Cardiac muscle cell (in vitro differentiated cells and primary cell): Measurements from ENCODE around the gene TAF1C. TPM values are rescaled to one million over a fixed set of nuclear protein-coding genes. Genes with fewer than 3 reads are reported as not detected.

Experiments used
- DNase-seq, 2 donors: peaks; one replicate each; pipeline versions ENCODE4 v3.0.0 to v3.0.0-alpha.2; 2010 to 2017; ENCODE audit warnings: low read depth in 1 of 2, low spot score in 1 of 2
- H3K27ac ChIP-seq: fragments of 200-600 bp; sonication (generic); 2 replicates; pipeline ENCODE4 v1.5.1; 2016
- H3K27me3 ChIP-seq: fragments of 200-600 bp; sonication (generic); 2 replicates; pipeline ENCODE4 v1.6.0; 2016; ENCODE audit warnings: control low read depth
- H3K36me3 ChIP-seq: fragments of 200-600 bp; sonication (generic); 2 replicates; pipeline ENCODE4 v1.5.1; 2016; ENCODE audit warnings: control low read depth
- H3K4me1 ChIP-seq: fragments of 200-600 bp; sonication (generic); 2 replicates; pipeline ENCODE4 v1.8.1; 2017; ENCODE audit warnings: low read depth, mild to moderate bottlenecking, mixed run types
- H3K4me3 ChIP-seq: fragments of 200-600 bp; sonication (generic); 2 replicates; pipeline ENCODE4 v1.5.1; 2016; ENCODE audit warnings: mild to moderate bottlenecking
- H3K9me3 ChIP-seq: fragments of 200-600 bp; sonication (generic); 2 replicates; pipeline ENCODE4 v1.5.1; 2017; ENCODE audit warnings: low read depth, mild to moderate bottlenecking, control low read depth
- CTCF ChIP-seq: IDR thresholded peaks from 2 replicates; pipeline ENCODE4 v1.5.1; 2012; ENCODE audit warnings: low read depth, mild to moderate bottlenecking, low read length
- polyA plus RNA-seq: library from polyadenylated mRNA; unstranded; fragments of >200 nt; fragmentation: Nextera tagmentation; extraction: Ambion mirVana; gene quantifications from 2 replicates; pipeline ENCODE4 v1.2.1, GENCODE V29; 2016
- total RNA-seq: library from RNA; depleted of rRNA; stranded (reverse); fragments of >200 nt; gene quantifications from 2 replicates; pipeline ENCODE4 v1.2.3, GENCODE V29; 2016

TAF1C gene
- total and polyA plus RNA-seq, 2 experiments from 2014 or later: 54.8 to 73.4 TPM

DNA sequence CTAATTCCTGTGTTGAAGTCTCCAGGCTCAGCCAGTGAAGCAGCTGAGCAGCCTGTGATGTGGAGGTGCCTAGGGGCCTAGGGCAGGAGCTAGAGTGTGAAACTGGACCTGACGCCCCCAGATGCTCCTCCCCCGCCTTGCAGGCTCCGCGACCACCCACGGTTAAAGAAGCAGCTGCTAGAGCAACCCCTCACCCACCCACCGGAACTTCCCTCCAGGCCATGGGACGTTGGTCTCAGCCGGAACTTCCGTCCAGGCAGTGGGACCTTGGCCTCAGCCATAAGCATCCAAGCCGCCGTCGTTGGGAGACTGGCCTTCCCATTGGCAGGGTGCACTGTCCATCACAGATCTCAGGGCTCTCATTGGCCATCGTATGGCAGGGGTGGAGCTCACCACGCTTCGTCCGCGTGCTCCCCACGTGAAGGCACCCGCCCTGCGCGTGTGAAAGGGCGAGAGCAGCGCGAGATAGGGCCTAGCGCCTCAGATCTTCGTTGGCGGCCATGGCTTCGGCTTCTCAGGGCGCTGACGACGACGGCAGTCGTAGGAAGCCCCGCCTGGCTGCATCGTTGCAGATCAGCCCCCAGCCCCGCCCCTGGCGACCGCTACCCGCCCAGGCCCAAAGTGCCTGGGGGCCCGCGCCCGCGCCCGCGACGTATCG is 4.0 kb upstream of the TAF1C start, which contains the start of gene ADAD2:
Gene ADAD2 (plus strand): TSS at position 427 of the 658 bp plus-strand sequence. CDS start 74 bp downstream, at position 501.
- Histone ChIP-seq H3K36me3 (no peaks in the 10 kb centered on the region), H3K27me3 (no peaks in the 10 kb centered on the region), H3K27ac (no peak within 1 kb of the TSS), H3K4me1 (no peaks in the 10 kb centered on the region), H3K9me3 (no peaks in the 10 kb centered on the region), H3K4me3 (no peak within 1 kb of the TSS)
- no peak for TF ChIP-seq CTCF
- no peak for DNase-seq

DNA sequence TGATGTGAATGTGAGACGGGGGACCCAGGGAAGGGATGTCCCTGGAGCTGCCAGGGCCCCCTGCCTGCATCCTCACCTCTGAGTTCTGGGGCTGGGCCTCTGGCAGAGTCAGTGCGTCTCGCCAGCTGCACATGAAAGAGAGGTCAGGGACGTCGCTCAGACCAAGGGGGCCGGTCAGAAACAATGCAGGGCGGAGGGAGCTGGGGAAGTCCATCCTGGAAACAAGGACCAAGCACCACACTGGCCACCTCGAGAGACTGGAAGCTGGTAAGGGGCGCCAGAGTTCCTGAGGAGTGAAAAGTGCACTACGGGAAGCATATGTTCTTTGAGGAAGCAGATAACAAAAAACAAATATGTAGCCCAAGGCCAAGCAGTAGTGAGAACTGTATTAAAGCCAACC is 2.1 kb downstream of the TAF1C start:
- TF ChIP-seq CTCF: no peak
- no peak for DNase-seq
- Histone ChIP-seq H3K27me3 (no peaks in the 10 kb centered on the region), H3K9me3 (no peaks in the 10 kb centered on the region), H3K4me1 (no peaks in the 10 kb centered on the region), H3K4me3 (no peak overlapping the region), H3K36me3 (peaks cover 8% of the 10 kb centered on the region), H3K27ac (no peak overlapping the region)

GRCh38 chr16:84183911-84184591 is 2.8 kb downstream of the TAF1C start:
- H3K27me3 ChIP-seq: no peaks in the 10 kb centered on the region
- H3K4me1 ChIP-seq: no peaks in the 10 kb centered on the region
- TF ChIP-seq CTCF: no peak
- DNase-seq: no peak
- peaks cover 8% of the 10 kb centered on the region for H3K36me3 ChIP-seq
- H3K9me3 ChIP-seq: no peaks in the 10 kb centered on the region
- H3K4me3 ChIP-seq: no peak overlapping the region
- no peak overlapping the region for H3K27ac ChIP-seq

- DNase-seq: no peak
- H3K4me1 ChIP-seq: no peaks in the 10 kb centered on the region
- H3K36me3 ChIP-seq: peaks cover 8% of the 10 kb centered on the region
- H3K27me3 ChIP-seq: no peaks in the 10 kb centered on the region
- H3K4me3 ChIP-seq: no peak overlapping the region
- no peak for TF ChIP-seq CTCF
- H3K27ac ChIP-seq: no peak overlapping the region
- H3K9me3 ChIP-seq: no peaks in the 10 kb centered on the region
Observed at GRCh38 chr16:84183572-84183875, 3.3 kb downstream of the TAF1C start.

- DNase-seq: no peak
- Histone ChIP-seq H3K4me1 (no peaks in the 10 kb centered on the region), H3K36me3 (peaks cover 9% of the 10 kb centered on the region), H3K27ac (no peak overlapping the region), H3K27me3 (no peaks in the 10 kb centered on the region), H3K9me3 (no peaks in the 10 kb centered on the region), H3K4me3 (no peak overlapping the region)
- TF ChIP-seq CTCF: no peak
Observed at GRCh38 chr16:84182680-84183571, 3.9 kb downstream of the TAF1C start.
